Neural cell (in vitro differentiated cells): ENCODE results near the gene ROPN1. TPM values are rescaled to one million over a fixed set of nuclear protein-coding genes. Genes with fewer than 3 reads are reported as not detected.
A peak's percentile ranks its signal among the peaks of the same experiment; 100 is the strongest.

Source experiments
- H2AFZ ChIP-seq: fragments of 200-600, 300-800 bp; sonication (generic), shearing (Covaris generic); 2 replicates; pipeline ENCODE4 v1.6.0; 2014; ENCODE audit warnings: low read depth, mild to moderate bottlenecking, antibody characterized with exemption, low read length, moderate library complexity
- H3F3A ChIP-seq: fragments of 200-600 bp; shearing (Covaris generic); 2 replicates; pipeline ENCODE4 v1.6.1; 2016; ENCODE audit warnings: mild to moderate bottlenecking, moderate library complexity, mixed read lengths, antibody characterized with exemption, low read length; ENCODE audit not compliant: insufficient read depth, poor library complexity, severe bottlenecking
- H3K27ac ChIP-seq: fragments of 200-600, 300-800 bp; sonication (generic), shearing (Covaris generic); 2 replicates; pipeline ENCODE4 v1.5.1; 2014; ENCODE audit warnings: mild to moderate bottlenecking, low read length, moderate library complexity
- H3K27me3 ChIP-seq: fragments of 300-800, 200-600 bp; sonication (generic), shearing (Covaris generic); 2 replicates; pipeline ENCODE4 v1.6.0; 2014; ENCODE audit warnings: mild to moderate bottlenecking, low read depth, low read length, moderate library complexity; ENCODE audit not compliant: insufficient read depth
- H3K36me3 ChIP-seq: fragments of 300-800, 200-600 bp; sonication (generic), shearing (Covaris generic); 2 replicates; pipeline ENCODE4 v1.5.1; 2014; ENCODE audit warnings: mild to moderate bottlenecking, antibody characterized with exemption, low read length, moderate library complexity; ENCODE audit not compliant: insufficient read depth
- H3K4me2 ChIP-seq: fragments of 300-800, 200-600 bp; sonication (generic), shearing (Covaris generic); 2 replicates; pipeline ENCODE4 v1.6.0; 2014; ENCODE audit warnings: mild to moderate bottlenecking, low read length
- H3K4me3 ChIP-seq: fragments of 300-800, 200-600 bp; sonication (generic), shearing (Covaris generic); 2 replicates; pipeline ENCODE4 v1.5.1; 2014; ENCODE audit warnings: mild to moderate bottlenecking, low read length, moderate library complexity
- H3K79me2 ChIP-seq: fragments of 200-600 bp; shearing (Covaris generic); replicated peaks from 2 replicates; pipeline ENCODE4 v1.6.0; 2014; ENCODE audit warnings: mild to moderate bottlenecking, low read length, moderate library complexity; ENCODE audit not compliant: insufficient read depth
- H3K9ac ChIP-seq: fragments of 300-800, 200-600 bp; sonication (generic), shearing (Covaris generic); 2 replicates; pipeline ENCODE4 v1.6.1; 2016; ENCODE audit warnings: mild to moderate bottlenecking, low read length, mixed read lengths
- H3K9me2 ChIP-seq: fragments of 200-600 bp; shearing (Covaris generic); 2 replicates; pipeline ENCODE4 v1.6.1; 2016; ENCODE audit warnings: mild to moderate bottlenecking, low read length, mixed read lengths; ENCODE audit not compliant: insufficient read depth
- H3K9me3 ChIP-seq: fragments of 200-600, 300-800 bp; sonication (generic), shearing (Covaris generic); 2 replicates; pipeline ENCODE4 v1.6.1; 2016; ENCODE audit warnings: mild to moderate bottlenecking, mixed run types, low read length, moderate library complexity, mixed read lengths
- H4K20me1 ChIP-seq: fragments of 200-600 bp; shearing (Covaris generic); 2 replicates; pipeline ENCODE4 v1.6.1; 2016; ENCODE audit warnings: mild to moderate bottlenecking, mixed run types; ENCODE audit not compliant: insufficient read depth
- CTCF ChIP-seq: fragments of 450-650 bp; IDR thresholded peaks from 2 replicates; pipeline ENCODE4 v1.5.1; 2014; ENCODE audit warnings: antibody characterized with exemption, mild to moderate bottlenecking, moderate library complexity; ENCODE audit not compliant: poor library complexity, severe bottlenecking
- EP300 ChIP-seq: fragments of 450-650 bp; conservative IDR thresholded peaks from 2 replicates; pipeline ENCODE4 v1.6.1; 2014; ENCODE audit warnings: antibody characterized with exemption, mild to moderate bottlenecking, moderate library complexity; ENCODE audit not compliant: poor library complexity, severe bottlenecking
- EZH2 ChIP-seq: fragments of 200-600, 300-800 bp; shearing (Covaris generic), sonication (generic); IDR thresholded peaks from 2 replicates; pipeline ENCODE4 v1.6.1; 2014; ENCODE audit warnings: antibody characterized with exemption, low read length, borderline replicate concordance, mild to moderate bottlenecking; ENCODE audit not compliant: insufficient read depth, poor library complexity, severe bottlenecking
- MXI1 ChIP-seq: fragments of 450-650 bp; conservative IDR thresholded peaks from 2 replicates; pipeline ENCODE4 v1.6.1; 2014; ENCODE audit warnings: antibody characterized with exemption, mild to moderate bottlenecking; ENCODE audit not compliant: poor library complexity, severe bottlenecking
- POLR2AphosphoS5 ChIP-seq: IDR thresholded peaks from 2 replicates; pipeline ENCODE4 v1.6.1; 2012
- RAD21 ChIP-seq: fragments of 450-650 bp; conservative IDR thresholded peaks from 2 replicates; pipeline ENCODE4 v1.6.1; 2014; ENCODE audit warnings: antibody characterized with exemption, mild to moderate bottlenecking, moderate library complexity
- REST ChIP-seq: IDR thresholded peaks from 2 replicates; pipeline ENCODE4 v1.6.1; 2012; ENCODE audit warnings: borderline replicate concordance
- SMC3 ChIP-seq: fragments of 450-650 bp; conservative IDR thresholded peaks from 2 replicates; pipeline ENCODE4 v1.6.1; 2014; ENCODE audit warnings: antibody characterized with exemption, mild to moderate bottlenecking, moderate library complexity; ENCODE audit not compliant: poor library complexity
- TAF1 ChIP-seq: IDR thresholded peaks from 2 replicates; pipeline ENCODE4 v1.6.1; 2012; ENCODE audit warnings: low read depth
- polyA plus RNA-seq: library from polyadenylated mRNA; depleted of rRNA; stranded (reverse); fragments of >200 nt; gene quantifications from 2 replicates; pipeline ENCODE4 v1.2.3, GENCODE V29; 2014

ROPN1 gene
- polyA plus RNA-seq, 1 donor from 2014 or later: not detected

DNA sequence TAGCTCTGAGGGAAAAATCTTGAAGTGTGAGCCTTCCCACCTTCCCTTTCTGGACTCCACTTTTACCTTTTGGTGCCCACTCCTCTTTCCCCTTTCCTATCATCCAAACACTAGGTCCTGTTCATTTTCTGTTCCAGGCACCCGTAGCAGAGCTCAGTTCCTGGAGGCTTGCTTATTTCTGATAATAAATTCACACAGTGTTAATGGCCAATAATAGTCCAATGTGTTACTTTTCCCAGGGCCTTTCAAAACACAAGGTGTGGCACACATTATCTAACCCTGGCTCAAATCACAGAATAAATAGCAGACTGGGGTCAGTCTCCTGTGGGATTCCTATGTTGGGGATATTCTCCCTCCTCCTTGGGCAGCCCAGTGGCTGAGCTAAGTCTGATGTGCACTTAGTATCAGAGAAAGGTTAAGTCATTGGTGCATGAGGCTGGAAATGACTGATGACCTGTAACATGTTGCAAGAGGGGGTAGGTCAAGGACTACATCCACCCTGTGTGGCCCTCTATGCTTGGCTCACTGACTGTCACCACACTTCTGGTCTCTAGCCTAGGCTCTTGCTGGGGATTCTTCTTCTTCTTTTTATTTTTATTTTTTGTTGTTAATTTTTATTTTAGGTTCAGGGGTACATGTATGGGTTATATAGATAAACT, 43.7 kb upstream of the ROPN1 start:
- Histone ChIP-seq H3K9me2 (no peaks in the 10 kb centered on the region), H3K4me2 (peak overlapping the region; percentile 95), H3K4me3 (peak overlapping the region; percentile 86), H3F3A (peaks cover 7% of the 10 kb centered on the region), H3K27ac (no peak overlapping the region), H2AFZ (no peak overlapping the region), H3K9ac (peak overlapping the region; percentile 89), H3K36me3 (no peaks in the 10 kb centered on the region), H4K20me1 (peaks cover 30% of the 10 kb centered on the region), H3K9me3 (no peaks in the 10 kb centered on the region), H3K27me3 (no peaks in the 10 kb centered on the region), H3K79me2 (peaks cover 71% of the 10 kb centered on the region)
- no peak for TF ChIP-seq EZH2
- TF ChIP-seq EP300: no peak
- no peak for TF ChIP-seq POLR2AphosphoS5
- no peak for TF ChIP-seq SMC3
- TF ChIP-seq MXI1: no peak
- TF ChIP-seq CTCF: no peak
- TF ChIP-seq REST: no peak
- TF ChIP-seq TAF1: no peak
- TF ChIP-seq RAD21: no peak

GRCh38 chr3:124034844-124035152, 42.9 kb upstream of the ROPN1 start:
- Histone ChIP-seq H3K4me3 (peak overlapping the region; percentile 86), H3K9me2 (no peaks in the 10 kb centered on the region), H3F3A (peaks cover 7% of the 10 kb centered on the region), H3K27me3 (no peaks in the 10 kb centered on the region), H3K9ac (peak overlapping the region; percentile 89), H3K27ac (peak overlapping the region; percentile 84), H2AFZ (no peak overlapping the region), H3K4me2 (peak overlapping the region; percentile 95), H4K20me1 (peaks cover 23% of the 10 kb centered on the region), H3K79me2 (peaks cover 64% of the 10 kb centered on the region), H3K9me3 (no peaks in the 10 kb centered on the region), H3K36me3 (no peaks in the 10 kb centered on the region)
- no peak for TF ChIP-seq TAF1
- no peak for TF ChIP-seq CTCF
- no peak for TF ChIP-seq REST
- TF ChIP-seq EZH2: no peak
- TF ChIP-seq EP300: no peak
- TF ChIP-seq MXI1: no peak
- no peak for TF ChIP-seq SMC3
- TF ChIP-seq POLR2AphosphoS5: no peak
- TF ChIP-seq RAD21: no peak
